Hematopoietic multipotent progenitor cell treated with erythropoietin and hydrocortisone succinate and interleukin-3 and kit ligand, for 4 days (in vitro differentiated cells): Measurements from ENCODE around the gene EOLA2.
A peak's percentile ranks its signal among the peaks of the same experiment; 100 is the strongest.
"Not testable (repeated sequence)": the region's sequence is repeated elsewhere in the genome, so short reads cannot be mapped to it uniquely, and the experiment has no call there.

Experiments
- DNase-seq: peaks from one replicate; pipeline ENCODE4 v3.0.0-alpha.2; 2015

Gene EOLA2

GRCh38 chrX:149932150-149932549, 6.1 kb downstream of the EOLA2 start:
- not testable (repeated sequence) for DNase-seq

DNA sequence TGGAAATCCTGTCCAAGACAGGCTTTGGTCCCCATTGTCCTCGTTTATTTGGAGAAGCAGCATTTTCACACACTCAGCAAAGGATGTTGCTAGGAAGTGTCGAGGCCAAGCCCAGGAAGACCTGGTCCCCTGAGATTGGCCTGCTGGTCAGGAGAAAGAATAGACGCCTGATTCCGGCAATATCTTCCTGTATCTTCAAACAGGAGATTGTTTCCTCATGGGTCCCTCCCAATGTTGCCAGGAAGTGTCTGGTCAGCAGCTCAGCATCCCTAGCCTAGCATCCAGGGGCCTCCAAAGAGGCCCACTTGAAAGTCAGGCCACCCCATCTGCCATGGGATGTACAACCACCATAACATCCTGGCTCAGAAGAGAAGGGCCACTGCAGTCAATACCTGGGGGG, 6.9 kb downstream of the EOLA2 start:
- DNase-seq = not testable (repeated sequence)

- not testable (repeated sequence) for DNase-seq
Observed at GRCh38 chrX:149929400-149929799, 8.9 kb downstream of the EOLA2 start, which contains the start of gene HSFX4. Gene HSFX4, plus strand, starts transcription at chrX:149929573. Its CDS starts 72 bp downstream, at chrX:149929645.

DNA sequence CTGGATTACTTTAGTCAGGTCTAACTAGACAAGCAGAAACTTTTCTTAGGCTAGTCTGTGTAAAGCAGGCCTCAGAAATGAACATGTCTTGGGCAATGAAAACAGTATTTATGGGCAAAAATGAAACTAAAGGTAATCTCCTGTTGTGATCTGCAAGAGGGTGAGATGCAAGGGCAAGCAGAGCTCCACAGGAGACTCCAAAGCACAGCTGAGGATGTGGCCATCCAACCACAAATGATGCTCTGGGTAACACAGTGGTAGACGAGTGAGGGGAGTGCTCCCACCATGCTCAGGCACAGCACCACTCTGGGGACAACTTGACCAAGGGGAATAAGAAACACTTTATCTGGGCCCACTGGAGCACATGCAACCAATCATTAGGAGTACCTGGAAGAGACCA, 9.7 kb downstream of the EOLA2 start:
- not testable (repeated sequence) for DNase-seq

GRCh38 chrX:149927964-149928258, 10.4 kb downstream of the EOLA2 start:
- not testable (repeated sequence) for DNase-seq

DNA sequence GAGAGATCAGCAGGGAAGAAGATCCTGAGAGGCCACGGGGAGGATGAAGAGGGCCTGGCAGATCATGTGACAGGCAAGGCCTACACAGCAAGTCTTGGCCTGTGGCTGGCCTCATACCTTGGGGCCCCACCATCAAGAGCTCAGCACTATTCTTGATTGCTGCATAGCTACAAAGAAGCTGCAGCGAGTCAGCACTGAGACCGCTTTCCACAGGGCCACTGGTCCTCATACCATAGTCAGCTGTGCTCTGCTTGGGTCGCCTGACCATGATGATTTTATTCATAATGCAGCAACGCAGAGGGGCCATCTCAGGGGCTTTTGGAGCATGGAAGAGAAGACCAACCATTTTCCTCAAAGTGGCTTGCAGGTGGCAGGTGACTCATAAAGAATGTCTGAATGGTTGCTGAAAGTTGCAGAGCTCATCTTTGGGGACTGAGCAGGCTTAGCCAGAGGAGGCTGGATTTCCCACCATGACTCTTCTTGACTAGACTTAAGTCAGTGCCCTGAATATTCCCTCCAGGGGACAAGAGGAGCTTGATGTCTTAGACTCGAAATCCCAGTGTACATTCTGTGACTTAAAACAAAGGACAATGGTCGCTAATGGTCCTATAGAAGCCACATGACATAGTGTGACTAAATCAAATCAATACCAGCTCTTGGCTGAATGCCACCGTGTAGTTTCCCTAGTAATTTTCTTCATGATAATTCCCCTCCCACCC, 10.9 kb downstream of the EOLA2 start:
- not testable (repeated sequence) for DNase-seq

DNA sequence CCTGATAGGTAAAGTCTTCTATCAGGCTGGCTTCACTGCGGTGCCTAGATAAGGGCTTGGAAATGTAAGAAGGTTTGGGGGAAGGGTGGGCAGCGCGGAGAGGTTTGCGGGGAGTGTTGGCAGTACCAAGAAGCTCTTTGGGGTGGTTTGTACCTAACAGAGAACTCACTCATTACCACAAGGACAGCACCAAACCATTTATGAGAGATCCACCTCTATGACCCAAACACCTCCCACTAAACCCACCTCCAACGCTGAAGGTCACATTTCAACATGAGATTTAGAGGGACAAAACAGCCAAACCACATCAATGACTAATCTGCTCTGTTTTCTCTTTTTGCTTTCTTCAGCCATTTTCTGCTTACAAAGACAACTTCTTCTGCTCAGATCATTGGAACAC, 13.9 kb downstream of the EOLA2 start:
- not testable (repeated sequence) for DNase-seq

GRCh38 chrX:149923836-149924235, 14.5 kb downstream of the EOLA2 start:
- DNase-seq = not testable (repeated sequence)

DNA sequence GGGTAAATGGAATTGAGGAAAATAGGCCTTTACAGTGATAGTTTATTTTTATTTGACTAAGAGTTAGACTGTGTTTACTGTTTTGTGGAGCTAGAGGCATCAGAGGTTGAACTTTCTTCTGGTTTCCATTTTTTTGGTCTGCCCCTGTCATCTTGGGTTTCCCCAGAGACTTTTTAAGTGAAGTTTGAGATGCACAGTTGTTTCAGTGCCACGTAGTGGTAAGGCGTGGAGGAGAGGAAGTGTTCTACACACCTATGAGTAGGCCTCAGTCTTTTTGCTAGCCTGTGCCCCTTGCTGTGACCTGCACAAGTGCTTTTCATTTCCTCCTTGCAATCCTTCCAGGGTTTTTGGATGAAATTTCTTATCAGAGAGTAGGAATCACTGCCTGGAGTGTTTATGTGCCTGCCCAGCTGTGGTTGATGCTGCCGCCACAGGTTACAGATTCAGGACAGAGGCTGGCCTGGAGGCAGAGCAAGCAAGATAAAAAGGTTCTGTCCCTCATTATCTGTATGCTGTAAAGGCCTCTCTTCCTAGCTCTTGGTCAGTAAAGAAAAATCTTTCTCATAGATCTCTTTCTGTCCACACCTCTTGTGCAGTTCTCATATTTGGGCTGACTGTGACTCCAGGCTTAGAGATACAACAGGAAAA, 21.4 kb downstream of the EOLA2 start:
- peak; percentile 4 for DNase-seq

- peak; percentile 27 for DNase-seq
Observed at GRCh38 chrX:149910178-149910695, 28.1 kb downstream of the EOLA2 start.

DNA sequence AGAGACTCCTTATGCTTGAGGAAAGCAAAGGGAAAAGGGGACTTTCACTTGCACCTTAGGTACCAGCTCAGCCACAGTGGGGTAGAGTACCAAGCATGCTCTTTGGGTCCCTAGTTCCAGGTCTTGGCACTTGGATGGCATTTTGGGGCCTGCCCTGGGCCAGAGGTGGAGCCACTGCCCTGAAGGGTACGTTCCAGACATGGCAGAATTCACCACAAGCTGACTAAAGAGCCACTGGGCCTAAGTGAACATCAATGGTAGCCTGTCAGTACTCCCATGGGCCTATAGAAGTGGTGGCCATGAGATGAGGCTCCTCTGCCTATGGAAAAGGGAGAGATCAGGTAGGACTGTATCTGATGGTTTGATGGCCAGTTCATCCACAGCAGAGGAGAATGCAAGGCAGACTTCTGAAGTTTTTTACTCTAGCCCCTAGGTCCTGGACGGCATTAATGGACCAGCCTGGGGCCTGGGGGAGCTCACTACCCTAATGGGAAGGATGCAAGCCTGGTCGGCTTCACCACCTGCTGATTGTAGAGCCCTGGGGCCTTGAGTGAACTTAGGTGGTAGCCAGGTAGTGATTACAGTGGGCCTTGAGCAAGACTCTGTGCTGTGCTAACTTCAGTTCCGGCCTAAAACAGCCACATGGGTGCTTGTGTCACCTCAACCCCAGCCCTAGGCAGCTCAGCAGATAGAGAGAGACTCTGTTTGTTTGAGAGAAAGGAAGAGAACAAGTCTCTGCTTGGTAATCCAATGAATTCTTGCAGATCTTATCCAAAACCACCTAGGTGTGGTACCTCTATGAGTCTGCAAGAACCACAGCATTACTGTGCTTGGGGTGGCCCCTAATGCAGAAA, 28.7 kb downstream of the EOLA2 start:
- DNase-seq = peak; percentile 4

DNA sequence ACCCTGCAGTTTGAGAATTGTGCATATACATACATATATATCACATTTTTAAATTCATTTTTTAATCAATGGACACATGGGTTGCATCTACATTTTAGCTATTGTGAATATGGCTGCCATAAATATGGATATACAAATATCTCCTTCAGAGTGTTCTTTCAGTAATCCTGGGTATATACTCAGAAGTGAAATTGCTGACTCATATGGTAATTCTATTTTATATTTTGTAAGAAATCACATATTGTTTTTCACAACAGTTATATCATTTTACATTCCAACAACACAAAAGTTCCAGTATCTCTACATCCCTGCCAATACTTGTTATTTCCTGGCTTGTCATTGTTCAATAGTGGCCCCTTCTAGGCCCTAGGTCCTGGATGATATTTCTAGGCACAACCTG, 29.6 kb downstream of the EOLA2 start:
- DNase-seq = no peak

- no peak for DNase-seq
Observed at GRCh38 chrX:149908308-149908707, 30.0 kb downstream of the EOLA2 start.

GRCh38 chrX:149903889-149904748, 34.2 kb downstream of the EOLA2 start:
- DNase-seq = peak; percentile 67

DNA sequence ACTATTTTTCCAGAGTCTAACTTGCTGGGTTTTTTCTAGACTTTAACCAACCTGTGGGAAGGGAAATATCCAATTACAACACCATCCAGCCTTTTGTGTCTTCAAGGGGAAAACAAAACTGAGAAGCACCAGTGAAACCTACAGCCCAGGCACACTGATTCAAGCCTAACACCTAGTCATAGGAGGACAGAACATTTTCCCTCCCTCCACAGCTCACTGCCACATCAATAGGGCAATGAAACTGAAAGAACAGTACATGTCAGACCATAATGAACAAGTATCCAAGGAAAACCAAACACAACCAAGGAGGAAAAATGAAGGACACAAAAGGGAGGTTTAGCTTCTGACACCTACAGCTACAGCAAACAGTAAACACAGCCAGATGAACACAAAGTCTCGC, 39.7 kb downstream of the EOLA2 start:
- no peak for DNase-seq

DNA sequence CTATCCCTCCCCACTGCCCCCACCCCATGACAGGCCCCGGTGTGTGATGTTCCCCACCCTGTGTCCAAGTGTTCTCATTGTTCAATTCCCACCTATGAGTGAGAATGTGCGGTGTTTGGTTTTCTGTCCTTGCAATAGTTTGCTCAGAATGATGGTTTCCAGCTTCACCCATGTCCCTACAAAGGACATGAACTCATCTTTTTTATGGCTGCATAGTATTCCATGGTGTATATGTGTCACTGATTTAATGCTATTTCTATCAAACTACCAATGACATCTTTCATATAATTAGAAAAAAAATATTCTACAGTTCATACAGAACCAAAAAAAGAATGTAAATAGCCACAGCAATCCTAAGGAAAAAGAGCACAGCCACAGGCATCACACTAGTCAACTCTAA, 47.5 kb downstream of the EOLA2 start:
- DNase-seq = not testable (repeated sequence)
